Nucleus accumbens (tissue), 56 donors: ENCODE results near the gene GPX4.
"Not testable (repeated sequence)": the region's sequence is repeated elsewhere in the genome, so short reads cannot be mapped to it uniquely, and the experiment has no call there.

Source experiments
- DNase-seq, 56 donors: peaks; one replicate each; lab custom pipeline; 2025; lab: John Stamatoyannopoulos, UW

The GPX4 gene

DNA sequence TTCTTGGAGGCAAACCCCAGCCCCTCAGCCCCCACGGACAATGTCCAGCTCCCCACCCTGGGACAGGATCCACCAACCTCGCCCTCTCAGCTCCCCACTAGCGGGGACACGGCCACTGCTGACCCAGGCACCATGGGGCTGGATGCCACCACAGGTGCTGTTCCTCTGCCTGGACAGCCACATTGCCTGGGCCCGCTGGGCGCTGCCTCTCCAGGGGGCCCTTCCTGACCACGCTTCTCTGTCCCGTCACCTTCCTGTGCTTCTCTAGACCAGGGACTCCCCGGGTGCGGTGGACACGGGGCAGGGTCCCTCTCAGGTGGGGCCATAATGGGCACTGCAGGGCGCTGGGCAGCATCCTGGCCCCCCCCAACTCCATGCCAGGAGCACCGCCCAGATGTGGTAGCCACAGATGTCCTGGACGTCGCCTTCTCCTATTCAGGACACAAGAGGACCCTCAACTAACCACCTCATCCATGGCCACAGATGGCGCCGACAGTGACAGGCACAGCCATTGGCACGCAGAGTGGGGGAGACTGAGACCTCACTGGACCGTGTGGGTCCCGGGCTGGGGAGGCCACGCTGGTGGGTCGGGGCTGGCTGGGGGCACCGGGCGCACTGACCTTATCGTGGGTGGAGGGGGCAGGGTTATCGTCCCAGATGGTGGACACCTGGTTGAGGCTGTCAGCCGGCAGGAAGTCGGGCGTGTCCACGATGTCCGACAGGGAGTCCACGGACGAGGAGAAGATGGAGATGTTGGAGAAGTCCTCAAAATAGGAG lies 23.4 kb downstream of the GPX4 start:
- DNase-seq: no peak

GRCh38 chr19:1128106-1128505 lies 24.3 kb downstream of the GPX4 start:
- no peak for DNase-seq

DNA sequence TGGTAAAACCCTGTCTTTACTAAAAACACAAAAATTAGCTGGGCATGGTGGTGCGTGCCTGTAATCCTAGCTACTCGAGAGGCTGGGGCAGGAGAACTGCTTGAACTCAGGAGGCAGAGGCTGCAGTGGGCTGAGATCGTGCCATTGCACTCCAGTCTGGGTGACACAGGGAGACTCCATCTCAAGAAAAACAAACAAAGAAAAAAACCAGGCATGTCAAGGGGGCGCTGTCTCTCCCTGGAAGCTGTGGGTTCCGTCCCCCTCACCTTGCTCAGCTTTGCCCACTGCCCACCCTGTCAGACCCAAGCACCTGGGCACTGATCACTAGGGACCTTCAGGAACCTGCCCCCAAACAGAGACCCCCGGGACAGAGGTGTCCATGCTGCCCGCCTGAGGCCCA lies 25.3 kb downstream of the GPX4 start:
- DNase-seq: not testable (repeated sequence)

DNA sequence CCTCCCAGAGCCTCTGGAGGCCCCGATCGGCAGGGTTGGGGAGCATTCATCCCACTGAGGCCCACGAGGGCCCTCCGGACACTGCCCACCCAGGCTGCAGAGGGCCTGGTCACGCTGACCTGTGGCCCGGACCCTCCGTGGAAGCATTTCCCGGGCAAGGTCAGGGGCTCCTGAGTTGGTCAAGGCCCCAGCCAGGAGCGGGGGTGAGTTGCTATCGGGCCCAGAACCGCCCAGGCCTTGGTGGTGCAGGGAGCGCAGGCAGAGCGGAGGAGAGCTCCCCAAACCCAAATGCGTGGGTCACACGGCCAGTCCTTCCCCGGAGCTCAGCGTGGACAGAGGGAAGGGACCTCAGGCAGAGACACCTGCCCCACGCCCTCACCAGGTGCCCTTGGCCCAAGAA lies 25.7 kb downstream of the GPX4 start:
- DNase-seq: no peak

DNA sequence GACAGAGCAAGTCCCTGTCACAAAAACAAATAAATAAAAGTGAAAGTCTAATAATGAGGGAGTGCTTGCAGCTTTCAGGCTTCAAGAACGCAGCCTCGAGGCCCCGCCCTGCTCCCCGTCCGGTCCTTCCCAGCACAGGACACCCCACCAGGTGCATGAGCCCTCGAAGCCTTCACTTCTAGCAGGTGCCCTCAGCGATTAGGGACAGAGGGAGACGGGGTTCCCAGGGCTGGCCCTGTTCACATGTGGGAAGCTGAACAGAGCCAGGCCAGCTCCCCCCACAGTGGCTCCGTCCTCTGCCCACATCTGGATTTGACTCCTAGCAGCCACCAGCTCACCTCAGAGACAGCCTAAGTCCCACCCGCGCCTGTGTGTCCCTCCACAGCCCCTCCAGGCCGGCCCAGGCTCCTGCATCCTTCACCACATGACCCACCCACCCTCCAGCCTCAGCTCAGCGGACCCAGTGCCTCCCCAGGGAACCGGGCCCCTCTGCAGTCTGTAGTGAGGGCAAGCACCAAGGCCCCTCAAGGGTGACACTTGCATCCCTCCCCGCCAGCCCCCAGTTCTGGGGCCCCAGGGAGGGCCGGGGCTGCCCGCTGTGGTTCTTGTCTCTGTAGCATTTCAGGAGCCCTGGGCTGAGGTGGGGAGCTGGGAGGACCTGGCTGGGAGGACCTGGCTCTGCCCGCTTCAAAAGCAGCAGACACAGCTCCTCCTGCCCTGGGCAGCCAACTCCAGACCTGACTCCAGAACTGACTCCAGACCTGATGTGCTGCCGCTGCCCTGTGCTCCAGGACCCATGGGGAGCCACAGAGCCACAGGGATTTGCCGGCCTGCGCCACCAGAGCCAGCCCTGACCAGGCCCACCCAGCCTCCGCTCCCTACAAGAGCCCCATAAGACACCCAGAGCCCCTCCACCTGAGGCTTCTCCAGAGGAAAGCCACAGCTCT lies 27.2 kb downstream of the GPX4 start:
- DNase-seq: no peak

DNA sequence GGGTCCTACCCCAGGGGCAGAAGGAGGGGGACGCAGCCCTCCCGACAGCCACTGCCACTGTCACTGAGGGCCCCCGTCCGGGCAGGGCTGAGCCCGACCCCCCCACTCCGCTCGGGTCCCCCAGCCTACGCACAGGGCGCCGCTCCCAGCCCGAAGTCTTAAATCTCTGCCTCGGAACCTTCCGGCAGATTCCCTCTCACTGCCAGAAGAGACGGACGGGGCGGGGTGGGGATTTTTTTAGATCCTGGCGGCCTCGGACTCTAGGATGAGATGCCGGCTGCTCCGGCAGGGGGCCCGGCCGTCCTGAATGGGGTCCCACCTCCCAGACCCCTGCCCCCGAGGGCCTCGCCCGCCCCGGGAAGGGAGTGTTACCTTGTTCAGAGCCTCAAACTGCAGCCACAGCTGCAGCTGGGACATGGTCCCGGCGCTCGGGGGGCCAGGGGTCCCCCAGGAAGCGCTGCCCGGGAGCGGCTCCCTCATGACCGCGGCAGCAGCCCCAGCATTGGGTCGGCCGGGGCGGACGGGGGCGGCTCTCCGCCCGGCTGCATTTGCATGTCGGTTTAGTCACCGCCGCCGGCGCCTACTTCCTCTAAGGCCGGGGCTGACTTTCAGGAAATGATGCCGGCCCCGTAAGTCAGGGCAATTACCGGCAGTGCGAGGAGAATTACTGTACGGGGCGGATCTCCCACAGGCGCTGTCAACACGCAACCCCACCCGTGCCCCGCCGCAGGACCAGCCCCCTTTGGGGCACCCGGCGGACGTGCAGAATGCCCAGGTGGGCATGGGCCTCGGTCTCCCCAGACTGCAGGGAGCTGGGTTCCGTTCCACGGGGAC lies 28.1 kb downstream of the GPX4 start:
- DNase-seq: peak in 18 of 56 donors; percentile 3 to 63 (median 18)

DNA sequence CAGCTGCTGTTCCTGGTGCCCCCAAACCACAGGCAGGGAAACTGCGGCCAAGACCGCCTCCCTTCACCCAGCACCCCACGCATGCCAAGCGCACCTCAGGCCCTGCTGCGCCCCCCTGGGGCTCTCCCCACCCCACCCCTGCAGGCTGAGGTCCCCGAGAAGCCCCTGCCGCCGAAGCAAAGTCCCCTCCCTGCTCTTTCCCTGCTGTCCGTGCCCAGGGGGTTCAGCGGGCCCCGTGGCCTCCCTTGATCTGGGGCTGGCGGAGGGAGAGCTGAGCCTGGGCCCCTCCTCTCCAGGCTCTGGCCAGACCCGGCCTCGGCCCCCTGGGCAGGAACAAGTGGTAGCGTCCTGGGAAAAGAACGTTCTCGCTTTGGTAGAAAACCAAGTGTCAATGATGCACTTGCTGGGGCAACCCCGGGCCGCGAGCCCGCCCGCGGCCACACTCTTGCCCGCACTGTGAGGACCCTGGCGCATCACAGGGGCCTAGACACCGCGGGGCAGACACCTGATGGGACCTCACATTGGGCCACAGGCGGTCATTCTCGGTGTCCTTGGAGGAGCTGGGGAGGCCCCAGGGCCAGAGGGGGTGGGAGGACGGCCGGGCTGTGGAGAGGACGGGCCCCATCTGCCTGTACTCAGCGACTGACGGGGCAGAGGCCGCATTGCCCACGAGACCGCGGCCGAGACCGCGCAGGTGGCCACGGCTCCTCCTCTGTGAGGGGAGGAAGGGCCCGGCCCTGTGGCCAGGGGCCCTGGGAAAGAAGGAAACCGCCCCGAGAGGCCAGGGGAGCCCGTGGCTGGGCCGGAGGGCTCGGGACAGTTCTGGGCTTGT lies 29.0 kb downstream of the GPX4 start:
- DNase-seq: peak in 1 of 56 donors; percentile 6

DNA sequence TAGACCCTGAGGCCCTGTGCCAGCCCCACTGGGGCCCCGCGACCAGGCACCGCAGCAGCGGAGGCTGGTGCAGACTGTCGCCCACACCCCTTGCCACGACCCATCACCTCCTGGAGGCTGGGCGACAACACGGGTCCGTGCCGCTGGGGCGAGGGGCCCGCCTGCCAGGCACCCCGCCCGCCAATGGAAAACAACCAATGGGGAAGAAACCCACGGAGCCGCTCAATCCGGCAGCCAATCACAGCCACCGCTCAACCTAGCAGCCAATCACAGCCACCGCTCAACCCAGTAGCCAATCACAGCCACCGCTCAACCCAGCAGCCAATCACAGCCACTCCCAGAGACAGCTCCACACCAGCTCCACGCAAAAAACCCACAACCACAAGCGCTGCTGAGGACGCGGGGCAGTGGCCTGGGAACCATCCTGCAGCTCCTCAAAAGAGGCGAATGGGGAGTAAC lies 29.7 kb downstream of the GPX4 start:
- DNase-seq: no peak

- DNase-seq: no peak
Observed at GRCh38 chr19:1134431-1134830, 30.6 kb downstream of the GPX4 start.

GRCh38 chr19:1135454-1135853 lies 31.7 kb downstream of the GPX4 start:
- no peak for DNase-seq

- DNase-seq: no peak
Observed at GRCh38 chr19:1136201-1136600, 32.4 kb downstream of the GPX4 start.

- no peak for DNase-seq
Observed at GRCh38 chr19:1136621-1137317, 33.0 kb downstream of the GPX4 start.

DNA sequence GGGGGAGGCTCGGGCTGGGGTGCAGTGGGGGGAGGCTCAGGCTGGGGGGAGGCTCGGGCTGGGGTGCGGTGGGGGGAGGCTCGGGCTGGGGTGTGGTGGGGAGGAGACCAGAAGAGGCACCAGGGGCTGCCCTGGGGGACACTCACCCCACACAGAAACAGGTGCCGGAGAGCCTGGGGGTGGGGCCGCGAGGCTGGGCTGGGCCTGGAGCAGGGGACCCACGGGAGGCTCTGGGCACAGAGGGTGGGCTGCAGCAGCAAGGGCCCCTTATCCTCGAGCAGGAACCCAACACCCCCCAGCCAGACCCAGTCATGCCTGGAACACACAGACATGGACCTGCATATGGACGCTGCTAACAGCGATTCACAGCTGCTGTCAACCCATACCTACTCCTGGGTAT lies 34.3 kb downstream of the GPX4 start:
- DNase-seq: no peak

DNA sequence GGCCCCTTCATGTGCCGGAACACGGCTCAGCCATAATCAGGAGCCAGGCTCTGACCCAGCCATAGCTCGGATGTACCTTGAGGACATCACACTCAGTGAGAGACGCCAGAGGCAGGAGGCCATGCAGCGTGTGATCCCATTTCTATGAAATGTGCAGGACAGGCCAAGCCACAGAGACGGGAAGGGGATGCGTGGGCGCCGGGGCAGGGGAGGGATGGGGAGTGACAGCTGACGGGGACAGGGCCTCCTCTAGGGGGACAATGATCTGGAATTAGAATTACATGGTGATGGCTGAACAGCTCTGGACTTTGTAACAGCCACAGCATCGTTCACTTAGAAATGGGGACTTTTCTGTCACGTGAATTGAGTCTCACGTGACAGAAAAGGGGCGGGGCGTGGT lies 35.3 kb downstream of the GPX4 start:
- no peak for DNase-seq

DNA sequence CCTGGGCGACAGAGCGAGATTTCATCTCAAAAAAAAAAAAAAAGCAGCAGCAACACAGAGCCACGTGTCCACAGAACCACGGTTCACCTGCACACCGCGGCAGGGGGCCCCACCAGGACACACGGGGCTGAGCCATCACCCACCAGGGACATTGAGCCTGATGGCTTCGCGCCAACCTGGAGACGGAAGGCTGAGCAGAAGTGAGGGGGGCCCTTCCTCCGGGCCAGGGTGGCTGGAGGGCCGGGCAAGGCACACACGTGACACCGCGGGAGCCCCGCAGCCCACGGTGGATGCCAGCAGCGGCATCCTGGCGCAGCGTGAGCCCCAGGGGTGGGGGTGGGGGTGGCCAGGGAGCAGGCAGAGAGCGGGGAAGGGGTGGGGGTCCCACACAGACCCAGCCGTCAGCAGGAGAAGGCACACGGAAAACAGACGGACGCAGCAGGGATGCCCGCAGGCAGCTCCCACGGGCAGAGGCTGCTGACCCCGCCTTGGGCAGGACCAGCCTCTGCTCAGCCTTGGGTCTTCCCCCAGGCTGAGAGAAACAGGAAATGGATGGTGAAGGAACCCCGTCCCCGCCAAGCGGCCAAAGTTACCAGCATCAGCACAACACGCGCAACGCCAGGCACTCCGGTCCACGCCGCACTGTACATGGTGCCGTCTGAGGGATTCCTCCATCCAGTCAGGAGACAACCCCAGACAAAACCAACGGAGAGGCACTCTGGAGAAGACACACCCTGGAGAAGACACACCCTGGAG lies 36.7 kb downstream of the GPX4 start:
- no peak for DNase-seq

DNA sequence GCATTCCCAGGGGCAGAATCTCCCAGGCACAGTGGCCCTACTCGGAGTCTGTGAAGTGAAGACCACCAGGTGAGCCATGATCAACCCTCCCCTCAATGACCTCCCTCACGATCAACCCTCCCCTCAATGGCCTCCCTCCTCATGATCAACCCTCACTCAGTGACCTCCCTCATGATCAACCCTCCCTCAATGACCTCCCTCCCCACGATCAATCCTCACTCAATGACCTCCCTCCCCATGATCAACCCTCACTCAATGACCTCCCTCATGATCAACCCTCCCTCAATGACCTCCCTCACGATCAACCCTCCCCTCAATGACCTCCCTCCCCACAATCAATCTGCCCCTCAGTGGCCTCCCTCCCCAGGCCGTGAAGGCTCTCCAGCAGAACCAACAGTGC lies 38.1 kb downstream of the GPX4 start:
- DNase-seq: no peak

- no peak for DNase-seq
Observed at GRCh38 chr19:1143828-1144399, 40.1 kb downstream of the GPX4 start.

- DNase-seq: no peak
Observed at GRCh38 chr19:1144741-1145140, 40.9 kb downstream of the GPX4 start.
